Right lung (tissue), 5 donors: ENCODE measurements around the gene P3H3. TPM values are rescaled to one million over a fixed set of nuclear protein-coding genes. Genes with fewer than 3 reads are reported as not detected.
"Not testable (repeated sequence)": the region's sequence is repeated elsewhere in the genome, so short reads cannot be mapped to it uniquely, and the experiment has no call there.

Experiments used
- DNase-seq, 2 donors: peaks; one replicate each; pipeline ENCODE4 v3.0.0-alpha.2; 2013
- polyA plus RNA-seq, 5 donors: library from polyadenylated mRNA; unstranded; fragments of 120-200 nt; gene quantifications; one replicate each; pipeline versions ENCODE4 v1.2.1 to v1.2.3, GENCODE V29; 2013; ENCODE audit warnings: inconsistent platforms in 1 of 5, low replicate concordance in 1 of 5; ENCODE audit not compliant: insufficient read length in 5 of 5, insufficient read depth in 1 of 5

Gene P3H3
- polyA plus RNA-seq, 5 donors = 14.5 to 40.9 (median 21.7) TPM

GRCh38 chr12:6886206-6886999 is 58.2 kb downstream of the P3H3 start:
- not testable (repeated sequence) for DNase-seq

GRCh38 chr12:6887460-6887859 is 59.3 kb downstream of the P3H3 start:
- DNase-seq = no peak

GRCh38 chr12:6888360-6888759 is 60.2 kb downstream of the P3H3 start:
- DNase-seq = no peak

GRCh38 chr12:6888794-6889193 is 60.6 kb downstream of the P3H3 start:
- not testable (repeated sequence) for DNase-seq

Other genes starting within 250 kb of the P3H3 start
- gene CHD4, start 221.0 kb upstream of the P3H3 start, polyA plus RNA-seq = 100 to 1,000 TPM; 196 to 268 (median 221) TPM
- 1 to 10 TPM; 1.3 to 2.1 (median 1.3) TPM for gene LPAR5, start 192.4 kb upstream of the P3H3 start, polyA plus RNA-seq
- 1 to 10 TPM; 5.5 to 7.4 (median 6.5) TPM for gene ACRBP, start 181.0 kb upstream of the P3H3 start, polyA plus RNA-seq
- gene ING4, start 165.3 kb upstream of the P3H3 start, polyA plus RNA-seq = 100 to 1,000 TPM in 3 of 5 donors, 10 to 100 TPM in 2; 89.5 to 116 (median 109) TPM
- 10 to 100 TPM; 79.4 to 98.5 (median 86.1) TPM for gene ZNF384, start 139.0 kb upstream of the P3H3 start, polyA plus RNA-seq
- 10 to 100 TPM in 1 of 5 donors, 1 to 10 TPM in 4; 5.2 to 10.4 (median 6.7) TPM for gene PIANP, start 127.6 kb upstream of the P3H3 start, polyA plus RNA-seq
- gene COPS7A, start 104.4 kb upstream of the P3H3 start, polyA plus RNA-seq = 10 to 100 TPM; 48.4 to 59.1 (median 56.3) TPM
- gene MLF2, start 75.3 kb upstream of the P3H3 start, polyA plus RNA-seq = 100 to 1,000 TPM; 147 to 203 (median 179) TPM
- gene PTMS, start 62.0 kb upstream of the P3H3 start, polyA plus RNA-seq = 1,000 to 10,000 TPM in 1 of 5 donors, 100 to 1,000 TPM in 4; 621 to 1,050 (median 719) TPM
- 1 to 10 TPM; 1.3 to 2.9 (median 1.7) TPM for gene LAG3, start 55.9 kb upstream of the P3H3 start, polyA plus RNA-seq
- gene CD4, start 38.9 kb upstream of the P3H3 start, polyA plus RNA-seq = 100 to 1,000 TPM in 1 of 5 donors, 10 to 100 TPM in 4; 73.5 to 108 (median 89.3) TPM
- 10 to 100 TPM in 4 of 5 donors, 1 to 10 TPM in 1; 7.1 to 17.0 (median 12.1) TPM for gene GPR162, start 6.6 kb upstream of the P3H3 start, polyA plus RNA-seq
- 1 to 10 TPM; 3.5 to 8.4 (median 6.0) TPM for gene GNB3, start 12.5 kb downstream of the P3H3 start, polyA plus RNA-seq
- 10 to 100 TPM; 23.4 to 69.1 (median 38.0) TPM for gene CDCA3, start 22.9 kb downstream of the P3H3 start, polyA plus RNA-seq
- gene USP5, start 23.7 kb downstream of the P3H3 start, polyA plus RNA-seq = 10 to 100 TPM; 46.9 to 65.2 (median 53.2) TPM
- gene TPI1, start 39.1 kb downstream of the P3H3 start, polyA plus RNA-seq = 100 to 1,000 TPM; 420 to 565 (median 460) TPM
- gene SPSB2, start 44.9 kb downstream of the P3H3 start, polyA plus RNA-seq = 10 to 100 TPM in 1 of 5 donors, 1 to 10 TPM in 4; 4.1 to 17.1 (median 5.6) TPM
- gene LRRC23, start 76.4 kb downstream of the P3H3 start, polyA plus RNA-seq = 10 to 100 TPM; 14.1 to 34.8 (median 26.6) TPM
- 10 to 100 TPM in 4 of 5 donors, 1 to 10 TPM in 1; 9.0 to 17.8 (median 14.9) TPM for gene ENO2, start 86.2 kb downstream of the P3H3 start, polyA plus RNA-seq
- 100 to 1,000 TPM in 3 of 5 donors, 10 to 100 TPM in 2; 80.2 to 135 (median 118) TPM for gene ATN1, start 99.6 kb downstream of the P3H3 start, polyA plus RNA-seq
- 10 to 100 TPM in 1 of 5 donors, 1 to 10 TPM in 2, not detected in 2; 5.9 to 20.2 (median 7.9) TPM for gene RNU7-1, start 115.4 kb downstream of the P3H3 start, polyA plus RNA-seq
- gene C12orf57, start 115.6 kb downstream of the P3H3 start, polyA plus RNA-seq = 100 to 1,000 TPM; 179 to 281 (median 188) TPM
- gene PTPN6, start 122.9 kb downstream of the P3H3 start, polyA plus RNA-seq = 10 to 100 TPM; 15.1 to 21.8 (median 19.0) TPM
- gene PHB2, start 142.3 kb downstream of the P3H3 start, polyA plus RNA-seq = 100 to 1,000 TPM; 274 to 333 (median 302) TPM
- gene EMG1, start 142.5 kb downstream of the P3H3 start, polyA plus RNA-seq = 10 to 100 TPM; 43.5 to 52.7 (median 50.2) TPM
- 10 to 100 TPM; 56.7 to 67.9 (median 60.4) TPM for gene LPCAT3, start 190.1 kb downstream of the P3H3 start, polyA plus RNA-seq
- gene C1S, start 232.3 kb downstream of the P3H3 start, polyA plus RNA-seq = 100 to 1,000 TPM in 4 of 5 donors, 10 to 100 TPM in 1; 97.0 to 139 (median 120) TPM